ENCODE data around the gene CBARP. TPM values are rescaled to one million over a fixed set of nuclear protein-coding genes. Genes with fewer than 3 reads are reported as not detected.

The CBARP gene
- total and polyA plus RNA-seq, 2 of the 13 experiments (the other 11 are each of a cell fraction or from before 2014, with no cell fraction given) = 1.2 to 1.4 TPM

GRCh38 chr19:1253514-1254080, 15.8 kb upstream of the CBARP start (continued):
- TF ChIP-seq, protein P1, sequence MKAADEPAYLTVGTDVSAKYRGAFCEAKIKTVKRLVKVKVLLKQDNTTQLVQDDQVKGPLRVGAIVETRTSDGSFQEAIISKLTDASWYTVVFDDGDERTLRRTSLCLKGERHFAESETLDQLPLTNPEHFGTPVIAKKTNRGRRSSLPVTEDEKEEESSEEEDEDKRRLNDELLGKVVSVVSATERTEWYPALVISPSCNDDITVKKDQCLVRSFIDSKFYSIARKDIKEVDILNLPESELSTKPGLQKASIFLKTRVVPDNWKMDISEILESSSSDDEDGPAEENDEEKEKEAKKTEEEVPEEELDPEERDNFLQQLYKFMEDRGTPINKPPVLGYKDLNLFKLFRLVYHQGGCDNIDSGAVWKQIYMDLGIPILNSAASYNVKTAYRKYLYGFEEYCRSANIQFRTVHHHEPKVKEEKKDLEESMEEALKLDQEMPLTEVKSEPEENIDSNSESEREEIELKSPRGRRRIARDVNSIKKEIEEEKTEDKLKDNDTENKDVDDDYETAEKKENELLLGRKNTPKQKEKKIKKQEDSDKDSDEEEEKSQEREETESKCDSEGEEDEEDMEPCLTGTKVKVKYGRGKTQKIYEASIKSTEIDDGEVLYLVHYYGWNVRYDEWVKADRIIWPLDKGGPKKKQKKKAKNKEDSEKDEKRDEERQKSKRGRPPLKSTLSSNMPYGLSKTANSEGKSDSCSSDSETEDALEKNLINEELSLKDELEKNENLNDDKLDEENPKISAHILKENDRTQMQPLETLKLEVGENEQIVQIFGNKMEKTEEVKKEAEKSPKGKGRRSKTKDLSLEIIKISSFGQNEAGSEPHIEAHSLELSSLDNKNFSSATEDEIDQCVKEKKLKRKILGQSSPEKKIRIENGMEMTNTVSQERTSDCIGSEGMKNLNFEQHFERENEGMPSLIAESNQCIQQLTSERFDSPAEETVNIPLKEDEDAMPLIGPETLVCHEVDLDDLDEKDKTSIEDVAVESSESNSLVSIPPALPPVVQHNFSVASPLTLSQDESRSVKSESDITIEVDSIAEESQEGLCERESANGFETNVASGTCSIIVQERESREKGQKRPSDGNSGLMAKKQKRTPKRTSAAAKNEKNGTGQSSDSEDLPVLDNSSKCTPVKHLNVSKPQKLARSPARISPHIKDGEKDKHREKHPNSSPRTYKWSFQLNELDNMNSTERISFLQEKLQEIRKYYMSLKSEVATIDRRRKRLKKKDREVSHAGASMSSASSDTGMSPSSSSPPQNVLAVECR (CRISPR knock-in tag; IDR thresholded peaks at IDR 0.05; ENCODE audit: borderline replicate concordance) = peak; percentile 56
- TF ChIP-seq BORCS8-MEF2B (CRISPR knock-in tag; IDR thresholded peaks at IDR 0.05) = 0 out of 2 replicates have a peak, but pooled peaks have one; percentile 24
- TF ChIP-seq GFI1 (CRISPR knock-in tag; IDR thresholded peaks at IDR 0.05; ENCODE audit: borderline replicate concordance) = no peak
- no peak for TF ChIP-seq BCLAF1 (IDR thresholded peaks at IDR 0.05)
- peak; percentile 90 for TF ChIP-seq NR2F6 (IDR thresholded peaks at IDR 0.05)
- peak; percentile 85 for TF ChIP-seq NR2F6 (CRISPR knock-in tag; IDR thresholded peaks at IDR 0.05)
- TF ChIP-seq ZNF777 (CRISPR knock-in tag; IDR thresholded peaks at IDR 0.05) = no peak
- peak; percentile 58; the same call in 1 of the 2 replicates for TF ChIP-seq SOX13 (IDR thresholded peaks at IDR 0.05)
- TF ChIP-seq SOX13 (CRISPR knock-in tag; conservative IDR thresholded peaks at IDR 0.05 in 1 of 2, IDR thresholded peaks at IDR 0.05 in 1 of 2) = peak; percentile 76 to 91
- TF ChIP-seq SMAD3 (CRISPR knock-in tag; IDR thresholded peaks at IDR 0.05) = no peak; the same call in 1 of the 2 replicates
- no peak for TF ChIP-seq SP4 (CRISPR knock-in tag; IDR thresholded peaks at IDR 0.05)
- TF ChIP-seq TCF7 (IDR thresholded peaks at IDR 0.05; ENCODE audit: low read depth) = peak; percentile 54
- no peak for TF ChIP-seq ZSCAN22 (CRISPR knock-in tag; IDR thresholded peaks at IDR 0.05)
- no peak for TF ChIP-seq MLLT10 (CRISPR knock-in tag; IDR thresholded peaks at IDR 0.05)
- peak; percentile 44; the same call in 1 of the 2 replicates for TF ChIP-seq FOXC1 (CRISPR knock-in tag; IDR thresholded peaks at IDR 0.05; ENCODE audit: borderline replicate concordance)
- TF ChIP-seq KAT8 (CRISPR knock-in tag; IDR thresholded peaks at IDR 0.05) = 0 out of 2 replicates have a peak, but pooled peaks have one; percentile 19
- TF ChIP-seq FOSL1 (CRISPR knock-in tag; IDR thresholded peaks at IDR 0.05; ENCODE audit: borderline replicate concordance) = no peak; the same call in 1 of the 2 replicates
- no peak for TF ChIP-seq REL (CRISPR knock-in tag; conservative IDR thresholded peaks at IDR 0.05)
- TF ChIP-seq, protein P2, sequence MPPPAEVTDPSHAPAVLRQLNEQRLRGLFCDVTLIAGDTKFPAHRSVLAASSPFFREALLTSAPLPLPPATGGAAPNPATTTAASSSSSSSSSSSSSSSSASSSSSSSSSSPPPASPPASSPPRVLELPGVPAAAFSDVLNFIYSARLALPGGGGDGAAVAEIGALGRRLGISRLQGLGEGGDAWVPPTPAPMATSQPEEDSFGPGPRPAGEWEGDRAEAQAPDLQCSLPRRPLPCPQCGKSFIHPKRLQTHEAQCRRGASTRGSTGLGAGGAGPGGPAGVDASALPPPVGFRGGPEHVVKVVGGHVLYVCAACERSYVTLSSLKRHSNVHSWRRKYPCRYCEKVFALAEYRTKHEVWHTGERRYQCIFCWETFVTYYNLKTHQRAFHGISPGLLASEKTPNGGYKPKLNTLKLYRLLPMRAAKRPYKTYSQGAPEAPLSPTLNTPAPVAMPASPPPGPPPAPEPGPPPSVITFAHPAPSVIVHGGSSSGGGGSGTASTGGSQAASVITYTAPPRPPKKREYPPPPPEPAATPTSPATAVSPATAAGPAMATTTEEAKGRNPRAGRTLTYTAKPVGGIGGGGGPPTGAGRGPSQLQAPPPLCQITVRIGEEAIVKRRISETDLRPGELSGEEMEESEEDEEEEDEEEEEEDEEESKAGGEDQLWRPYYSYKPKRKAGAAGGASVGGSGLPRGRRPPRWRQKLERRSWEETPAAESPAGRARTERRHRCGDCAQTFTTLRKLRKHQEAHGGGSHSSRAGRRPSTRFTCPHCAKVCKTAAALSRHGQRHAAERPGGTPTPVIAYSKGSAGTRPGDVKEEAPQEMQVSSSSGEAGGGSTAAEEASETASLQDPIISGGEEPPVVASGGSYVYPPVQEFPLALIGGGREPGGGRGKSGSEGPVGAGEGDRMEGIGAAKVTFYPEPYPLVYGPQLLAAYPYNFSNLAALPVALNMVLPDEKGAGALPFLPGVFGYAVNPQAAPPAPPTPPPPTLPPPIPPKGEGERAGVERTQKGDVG (CRISPR knock-in tag; IDR thresholded peaks at IDR 0.05; ENCODE audit: borderline replicate concordance) = 0 out of 2 replicates have a peak, but pooled peaks have one; percentile 21
- no peak for TF ChIP-seq SRSF4 (IDR thresholded peaks at IDR 0.05; ENCODE audit: low read depth, low read length, poor library complexity, severe bottlenecking)
